ENCODE results near the gene MAZ.

DNA sequence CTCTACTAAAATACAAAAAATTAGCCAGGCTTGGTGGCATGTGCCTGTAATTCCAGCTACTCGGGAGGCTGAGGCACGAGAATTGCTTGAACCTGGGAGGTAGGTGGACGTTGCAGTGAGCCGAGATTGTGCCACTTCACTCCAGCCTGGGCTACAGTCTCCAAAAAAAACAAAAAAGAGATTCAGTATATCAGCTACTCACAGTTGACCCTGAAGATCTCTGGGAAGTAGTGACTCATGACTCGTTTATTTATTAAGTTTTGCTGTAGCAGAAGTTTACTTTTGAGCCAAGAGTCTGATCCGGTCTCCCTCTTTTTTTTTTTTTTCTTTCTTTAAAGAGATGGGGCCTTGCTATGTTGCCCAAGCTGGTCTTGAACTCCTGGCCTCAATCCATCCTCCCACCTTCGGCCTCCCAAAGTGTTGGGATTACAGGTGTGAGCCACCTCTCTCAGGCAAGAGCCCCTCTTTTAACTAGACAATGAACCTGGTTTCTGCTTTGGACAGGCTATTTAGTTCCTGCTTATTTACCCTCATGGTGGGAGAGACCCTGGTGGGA is 18.3 kb downstream of the MAZ start:
- TF ChIP-seq, protein P1, sequence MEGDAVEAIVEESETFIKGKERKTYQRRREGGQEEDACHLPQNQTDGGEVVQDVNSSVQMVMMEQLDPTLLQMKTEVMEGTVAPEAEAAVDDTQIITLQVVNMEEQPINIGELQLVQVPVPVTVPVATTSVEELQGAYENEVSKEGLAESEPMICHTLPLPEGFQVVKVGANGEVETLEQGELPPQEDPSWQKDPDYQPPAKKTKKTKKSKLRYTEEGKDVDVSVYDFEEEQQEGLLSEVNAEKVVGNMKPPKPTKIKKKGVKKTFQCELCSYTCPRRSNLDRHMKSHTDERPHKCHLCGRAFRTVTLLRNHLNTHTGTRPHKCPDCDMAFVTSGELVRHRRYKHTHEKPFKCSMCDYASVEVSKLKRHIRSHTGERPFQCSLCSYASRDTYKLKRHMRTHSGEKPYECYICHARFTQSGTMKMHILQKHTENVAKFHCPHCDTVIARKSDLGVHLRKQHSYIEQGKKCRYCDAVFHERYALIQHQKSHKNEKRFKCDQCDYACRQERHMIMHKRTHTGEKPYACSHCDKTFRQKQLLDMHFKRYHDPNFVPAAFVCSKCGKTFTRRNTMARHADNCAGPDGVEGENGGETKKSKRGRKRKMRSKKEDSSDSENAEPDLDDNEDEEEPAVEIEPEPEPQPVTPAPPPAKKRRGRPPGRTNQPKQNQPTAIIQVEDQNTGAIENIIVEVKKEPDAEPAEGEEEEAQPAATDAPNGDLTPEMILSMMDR (IDR thresholded peaks at IDR 0.05; ENCODE audit: poor library complexity, severe bottlenecking) = no peak
- TF ChIP-seq POLR2AphosphoS5 (IDR thresholded peaks at IDR 0.05) (no peak), EP300 (conservative IDR thresholded peaks at IDR 0.05; ENCODE audit: poor library complexity, severe bottlenecking) (no peak), REST (IDR thresholded peaks at IDR 0.05; ENCODE audit: borderline replicate concordance) (no peak), TAF1 (IDR thresholded peaks at IDR 0.05; ENCODE audit: low read depth) (no peak)
